ENCODE measurements around the gene TNFAIP8L1.

DNA sequence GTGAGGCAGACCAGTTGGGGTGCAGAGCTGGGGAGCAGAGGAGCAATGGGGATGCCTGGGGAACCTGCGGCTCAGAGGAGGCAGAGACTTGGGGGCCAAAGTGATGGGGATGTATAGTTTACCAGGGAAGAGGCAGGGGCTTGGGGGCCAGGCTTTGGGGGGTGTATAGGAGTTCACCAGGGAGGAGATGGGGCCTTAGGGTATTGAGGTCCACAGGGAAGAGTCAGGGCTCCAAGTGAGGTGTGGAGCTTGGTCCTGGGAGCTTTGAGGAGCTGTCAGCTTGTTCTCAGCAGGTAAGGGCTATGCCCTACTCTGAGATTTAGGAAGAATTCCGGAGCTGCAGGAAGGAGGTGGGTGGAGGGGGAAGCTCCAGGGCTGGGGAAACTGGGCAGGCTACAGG lies 10.8 kb downstream of the TNFAIP8L1 start:
- TF ChIP-seq CTCF (IDR thresholded peaks at IDR 0.05) (no peak), EP300 (IDR thresholded peaks at IDR 0.05) (no peak)

All from tibial nerve (tissue), 4 donors.